A549 (cell line): ENCODE measurements around the gene FUZ. TPM values are rescaled to one million over a fixed set of nuclear protein-coding genes. Genes with fewer than 3 reads are reported as not detected.

Experiments used
- ATAC-seq, 2 experiments: fragments of 200-7000 bp in 1 of 2; fragments of >200 bp in 1 of 2; cut with Nextera tagmentation in 1 of 2; cut with Tn5 transposase in 1 of 2; 3 replicates each; pipeline versions ENCODE4 v1.8.0 to v1.9.1; 2018 to 2020; ENCODE audit warnings: mild to moderate bottlenecking in 1 of 2, moderate library complexity in 1 of 2
- CTCF ChIA-PET: fragments of 300-600 bp; sonication (Branson Sonifier 250); formaldehyde crosslinking; extraction: SDS; loops from one replicate; lab custom pipeline; 2021; ENCODE audit warnings: antibody characterized with exemption, inconsistent platforms; lab: Yijun Ruan, JAX
- POLR2A ChIA-PET: fragments of 350-600 bp; formaldehyde crosslinking; extraction: SDS; loops from one replicate; lab custom pipeline; 2021; ENCODE audit warnings: antibody characterized with exemption, inconsistent platforms; lab: Yijun Ruan, JAX
- DNase-seq, 2 experiments: peaks; one replicate each; pipeline versions ENCODE4 v3.0.0 to v3.0.0-alpha.2; 2011 to 2016; ENCODE audit warnings: low read depth in 1 of 2, low spot score in 1 of 2
- FAIRE-seq: peaks from 2 replicates; lab custom pipeline; 2011; peaks lifted over from hg19 to GRCh38; lab: Jason Lieb, UNC
- H3K27ac ChIP-seq, 2 experiments: fragments of >200 bp; sonication (Bioruptor Twin); formaldehyde crosslinking; 3 replicates each; pipeline ENCODE4 v1.5.1; 2016 to 2017
- H3K4me1 ChIP-seq: fragments of >200 bp; sonication (Bioruptor Twin); formaldehyde crosslinking; 3 replicates; pipeline ENCODE4 v1.6.1; 2016
- H3K4me2 ChIP-seq: fragments of >200 bp; sonication (Bioruptor Twin); formaldehyde crosslinking; 3 replicates; pipeline ENCODE4 v1.6.1; 2016
- H3K4me3 ChIP-seq: fragments of >200 bp; sonication (Bioruptor Twin); formaldehyde crosslinking; 3 replicates; pipeline ENCODE4 v1.5.1; 2016
- H3K9me3 ChIP-seq: fragments of >200 bp; sonication (Bioruptor Twin); formaldehyde crosslinking; 3 replicates; pipeline ENCODE4 v1.6.1; 2016
- BCL3 ChIP-seq: fragments of >200 bp; sonication (Bioruptor Twin); formaldehyde crosslinking; IDR thresholded peaks from 3 replicates; pipeline ENCODE4 v1.6.1; 2016
- CBX2 ChIP-seq: fragments of 200-600 bp; sonication (generic); IDR thresholded peaks from 2 replicates; pipeline ENCODE4 v1.6.1; 2016; ENCODE audit warnings: low read depth, mild to moderate bottlenecking, borderline replicate concordance
- CHD4 ChIP-seq: fragments of 200-600 bp; sonication (generic); IDR thresholded peaks from 2 replicates; pipeline ENCODE4 v1.6.1; 2016; ENCODE audit warnings: antibody characterized with exemption, mild to moderate bottlenecking, borderline replicate concordance
- E2F6 ChIP-seq: IDR thresholded peaks from 2 replicates; pipeline ENCODE4 v1.6.1; 2012; ENCODE audit warnings: low read depth, borderline replicate concordance
- EP300 ChIP-seq, 2 experiments: fragments of >200 bp; sonication (Bioruptor Twin); formaldehyde crosslinking; IDR thresholded peaks; 2 replicates in 1 of 2; 3 replicates in 1 of 2; pipeline ENCODE4 v1.6.1; 2016 to 2017
- ESRRA ChIP-seq: fragments of 150-350 bp; IDR thresholded peaks from 2 replicates; pipeline ENCODE4 v1.6.1; 2014; ENCODE audit warnings: mild to moderate bottlenecking, low read length, borderline replicate concordance
- HEYL ChIP-seq: fragments of 250-450 bp; sonication (Bioruptor Pico); IDR thresholded peaks from 2 replicates; pipeline ENCODE4 v1.8.0; 2021; ENCODE audit warnings: mild to moderate bottlenecking, moderate library complexity
- HOXB13 ChIP-seq: fragments of 250-450 bp; sonication (Bioruptor Pico); IDR thresholded peaks from 2 replicates; pipeline ENCODE4 v1.5.0; 2020; ENCODE audit warnings: low read depth, mild to moderate bottlenecking, moderate library complexity
- JUNB ChIP-seq: fragments of >200 bp; sonication (Bioruptor Twin); formaldehyde crosslinking; IDR thresholded peaks from 2 replicates; pipeline ENCODE4 v1.6.1; 2016
- KDM1A ChIP-seq: fragments of 200-600 bp; sonication (generic); IDR thresholded peaks from 2 replicates; pipeline ENCODE4 v1.6.1; 2016; ENCODE audit warnings: low read depth, mild to moderate bottlenecking
- MAFK ChIP-seq: fragments of 450-650 bp; IDR thresholded peaks from 2 replicates; pipeline ENCODE4 v1.6.1; 2014; ENCODE audit not compliant: partially characterized antibody
- MAZ ChIP-seq: fragments of 150-350 bp; IDR thresholded peaks from 2 replicates; pipeline ENCODE4 v1.6.1; 2014; ENCODE audit warnings: antibody characterized with exemption, low read depth, low read length, borderline replicate concordance
- NFE2L2 ChIP-seq: fragments of 150-350 bp; conservative IDR thresholded peaks from 2 replicates; pipeline ENCODE4 v1.6.1; 2014; ENCODE audit warnings: low read length
- NR3C1 ChIP-seq: fragments of >200 bp; sonication (Bioruptor Twin); formaldehyde crosslinking; IDR thresholded peaks from 3 replicates; pipeline ENCODE4 v1.6.1; 2017
- POLR2AphosphoS2 ChIP-seq: conservative IDR thresholded peaks from 2 replicates; pipeline ENCODE4 v1.6.1; 2012; ENCODE audit warnings: low read length, improper control_type of control experiment, inconsistent platforms
- RAD21 ChIP-seq, 2 experiments: fragments of >200 bp in 1 of 2; sonication (Bioruptor Twin) in 1 of 2; formaldehyde crosslinking in 1 of 2; IDR thresholded peaks in 1 of 2; conservative IDR thresholded peaks in 1 of 2; 2 replicates in 1 of 2; 3 replicates in 1 of 2; pipeline ENCODE4 v1.6.1; 2012 to 2018; ENCODE audit warnings: inconsistent platforms in 1 of 2
- SREBF2 ChIP-seq: fragments of 450-650 bp; IDR thresholded peaks from 2 replicates; pipeline ENCODE4 v1.6.1; 2014; ENCODE audit warnings: mild to moderate bottlenecking, moderate library complexity
- TP53 ChIP-seq: fragments of 250-450 bp; sonication (Bioruptor Pico); IDR thresholded peaks from 2 replicates; pipeline ENCODE4 v1.5.0; 2021; ENCODE audit warnings: mild to moderate bottlenecking, moderate library complexity
- ZC3H11A ChIP-seq: fragments of 450-650 bp; IDR thresholded peaks from 2 replicates; pipeline ENCODE4 v1.6.1; 2014; ENCODE audit warnings: antibody characterized with exemption, mild to moderate bottlenecking
- ZFP36 ChIP-seq: fragments of 450-650 bp; IDR thresholded peaks from 2 replicates; pipeline ENCODE4 v1.6.1; 2014; ENCODE audit warnings: borderline replicate concordance; ENCODE audit not compliant: partially characterized antibody
- WGBS: methylation state at CpG from one replicate; pipeline ENCODE4 v1.1.6; 2017; ENCODE audit errors: missing lambda C conversion rate; 5-methylcytosine and 5-hydroxymethylcytosine counted together
- polyA plus RNA-seq, 4 experiments: library from polyadenylated mRNA; depleted of rRNA in 3 of 4; stranded (reverse); fragments of >200 nt; fragmentation: RNase III in 1 of 4; extraction: RNeasy Plus Mini Kit Qiagen cat#74134 plus additional on column Dnase treatment in 1 of 4; gene quantifications; 2 replicates in 3 of 4; 3 replicates in 1 of 4; pipeline ENCODE4 v1.2.3, GENCODE V29; 2011 to 2017
- TF ChIP-seq, protein P1 (sequence below): fragments of 150-350 bp; IDR thresholded peaks from 2 replicates; pipeline ENCODE4 v1.6.1; 2014; ENCODE audit warnings: low read depth, mild to moderate bottlenecking, low read length
- TF ChIP-seq, protein P2 (sequence below): fragments of >200 bp; sonication (Bioruptor Twin); formaldehyde crosslinking; IDR thresholded peaks from 3 replicates; pipeline ENCODE4 v1.5.1; 2016

FUZ gene
- polyA plus RNA-seq, 2 of the 4 experiments (the other 2 are of a cell fraction): 12.5 to 21.7 TPM

GRCh38 chr19:49839713-49840112 is 26.6 kb upstream of the FUZ start:
- Histone ChIP-seq H3K4me2 (no peak overlapping the region), H3K9me3 (no peaks in the 10 kb centered on the region), H3K27ac (no peak overlapping the region), H3K4me3 (no peak overlapping the region), H3K4me1 (no peaks in the 10 kb centered on the region)
- DNase-seq (no peak), FAIRE-seq (no peak), ATAC-seq (no peak)
- CTCF ChIA-PET: interaction anchor here (0.7 kb wide), 1 partner anchor 10 kb away, joined by 3 read pairs; no protein-coding TSS in a partner anchor
- POLR2A ChIA-PET: no interaction called here
- WGBS: 90% methylated on average over 11 of the region's 11 CpGs
- TF ChIP-seq SREBF2: no peak
- TF ChIP-seq ZC3H11A: no peak
- TF ChIP-seq MAFK: no peak
- no peak for TF ChIP-seq JUNB
- TF ChIP-seq MAZ: no peak
- TF ChIP-seq HEYL (CRISPR knock-in tag): no peak
- TF ChIP-seq CHD4: no peak
- no peak for TF ChIP-seq ESRRA
- TF ChIP-seq POLR2AphosphoS2: no peak
- TF ChIP-seq, protein P1, sequence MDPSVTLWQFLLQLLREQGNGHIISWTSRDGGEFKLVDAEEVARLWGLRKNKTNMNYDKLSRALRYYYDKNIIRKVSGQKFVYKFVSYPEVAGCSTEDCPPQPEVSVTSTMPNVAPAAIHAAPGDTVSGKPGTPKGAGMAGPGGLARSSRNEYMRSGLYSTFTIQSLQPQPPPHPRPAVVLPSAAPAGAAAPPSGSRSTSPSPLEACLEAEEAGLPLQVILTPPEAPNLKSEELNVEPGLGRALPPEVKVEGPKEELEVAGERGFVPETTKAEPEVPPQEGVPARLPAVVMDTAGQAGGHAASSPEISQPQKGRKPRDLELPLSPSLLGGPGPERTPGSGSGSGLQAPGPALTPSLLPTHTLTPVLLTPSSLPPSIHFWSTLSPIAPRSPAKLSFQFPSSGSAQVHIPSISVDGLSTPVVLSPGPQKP: no peak
- no peak for TF ChIP-seq RAD21 (conservative IDR thresholded peaks at IDR 0.05 in 1 of 2, IDR thresholded peaks at IDR 0.05 in 1 of 2)
- TF ChIP-seq E2F6: no peak
- TF ChIP-seq EP300 (IDR thresholded peaks at IDR 0.05): no peak
- TF ChIP-seq KDM1A: no peak
- TF ChIP-seq, protein P2, sequence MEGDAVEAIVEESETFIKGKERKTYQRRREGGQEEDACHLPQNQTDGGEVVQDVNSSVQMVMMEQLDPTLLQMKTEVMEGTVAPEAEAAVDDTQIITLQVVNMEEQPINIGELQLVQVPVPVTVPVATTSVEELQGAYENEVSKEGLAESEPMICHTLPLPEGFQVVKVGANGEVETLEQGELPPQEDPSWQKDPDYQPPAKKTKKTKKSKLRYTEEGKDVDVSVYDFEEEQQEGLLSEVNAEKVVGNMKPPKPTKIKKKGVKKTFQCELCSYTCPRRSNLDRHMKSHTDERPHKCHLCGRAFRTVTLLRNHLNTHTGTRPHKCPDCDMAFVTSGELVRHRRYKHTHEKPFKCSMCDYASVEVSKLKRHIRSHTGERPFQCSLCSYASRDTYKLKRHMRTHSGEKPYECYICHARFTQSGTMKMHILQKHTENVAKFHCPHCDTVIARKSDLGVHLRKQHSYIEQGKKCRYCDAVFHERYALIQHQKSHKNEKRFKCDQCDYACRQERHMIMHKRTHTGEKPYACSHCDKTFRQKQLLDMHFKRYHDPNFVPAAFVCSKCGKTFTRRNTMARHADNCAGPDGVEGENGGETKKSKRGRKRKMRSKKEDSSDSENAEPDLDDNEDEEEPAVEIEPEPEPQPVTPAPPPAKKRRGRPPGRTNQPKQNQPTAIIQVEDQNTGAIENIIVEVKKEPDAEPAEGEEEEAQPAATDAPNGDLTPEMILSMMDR: no peak
- no peak for TF ChIP-seq NFE2L2
- no peak for TF ChIP-seq ZFP36

- H3K9me3 ChIP-seq: no peaks in the 10 kb centered on the region
- ChIA-PET POLR2A (no interaction called here), CTCF (interaction anchor here (0.6 to 0.8 kb wide), 3 partner anchors 10 to 175 kb away, joined by 3 read pairs; partner anchors contain the start of gene MED25)
- FAIRE-seq (no peak), ATAC-seq (no peak), DNase-seq (no peak)
- no peak overlapping the region for H3K4me3 ChIP-seq
- no peaks in the 10 kb centered on the region for H3K4me1 ChIP-seq
- H3K4me2 ChIP-seq: no peak overlapping the region
- TF ChIP-seq BCL3 (no peak), KDM1A (no peak), TP53 (CRISPR knock-in tag) (no peak), HEYL (CRISPR knock-in tag) (no peak), CHD4 (no peak), MAFK (no peak), CBX2 (no peak), NR3C1 (no peak), HOXB13 (CRISPR knock-in tag) (no peak), POLR2AphosphoS2 (no peak), RAD21 (conservative IDR thresholded peaks at IDR 0.05 in 1 of 2, IDR thresholded peaks at IDR 0.05 in 1 of 2) (no peak)
- 94% methylated on average over 18 of the region's 18 CpGs for WGBS
- H3K27ac ChIP-seq: no peak overlapping the region
Observed at GRCh38 chr19:49838885-49839588, 25.9 kb upstream of the FUZ start.
